Measurements from ENCODE around the gene ABL1.

Gene ABL1

DNA sequence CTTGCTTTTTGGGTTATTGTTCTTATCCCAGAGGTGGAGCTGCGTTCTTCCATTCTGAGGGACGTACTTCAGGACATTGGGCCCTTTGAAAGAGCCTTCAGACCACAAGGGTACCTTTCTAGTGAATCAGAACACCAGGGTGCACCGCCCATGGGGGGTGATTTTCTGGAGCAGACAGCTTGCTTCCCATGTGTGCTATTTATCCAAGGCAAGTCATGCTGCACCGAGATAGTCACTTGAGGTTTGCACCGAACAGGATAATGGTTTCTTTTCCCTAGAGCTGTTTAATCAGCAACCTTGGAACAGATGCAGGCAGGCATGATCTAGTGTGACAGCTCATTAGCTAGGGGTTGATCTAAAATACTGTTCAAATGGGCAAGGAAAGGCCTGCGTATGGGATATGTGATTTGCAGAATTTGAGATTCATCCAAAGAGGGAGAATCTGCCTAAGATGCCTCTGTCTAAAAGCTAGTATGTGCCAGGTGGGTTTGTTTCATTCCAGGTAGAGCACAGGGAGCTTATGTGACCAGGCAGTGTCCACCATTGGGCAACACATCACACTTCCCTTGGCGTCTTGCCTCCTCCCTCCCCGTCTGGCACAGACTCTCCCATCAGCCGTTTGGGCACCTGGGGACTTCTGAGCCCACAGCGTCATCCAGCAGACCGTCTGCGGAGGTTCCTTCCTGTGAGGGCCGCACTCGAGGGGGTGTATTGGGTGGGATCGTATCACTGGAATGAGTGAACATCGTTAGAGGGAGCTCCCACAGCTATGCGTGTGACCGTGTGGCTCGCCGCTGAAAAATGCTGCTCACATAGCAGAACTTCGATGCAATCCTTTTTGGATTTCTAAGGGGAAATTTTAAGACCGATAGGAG is 23.0 kb downstream of the ABL1 start:
- CTCF ChIA-PET = interaction anchor here (0.7 to 1.9 kb wide), 10 partner anchors 8 to 175 kb away, joined by 3 to 9 read pairs (median 4); no protein-coding TSS in a partner anchor
- DNase-seq (ENCODE audit: extremely low spot score) = no peak
- no peak for TF ChIP-seq CTCF (IDR thresholded peaks at IDR 0.05; ENCODE audit: control extremely low read depth, extremely low read depth, low read depth, missing control alignments)
- POLR2A ChIA-PET = interaction anchor here (0.6 kb wide), 1 partner anchor 358 kb away, joined by 3 read pairs; no protein-coding TSS in a partner anchor

GRCh38 chr9:130858739-130859705 is 24.0 kb downstream of the ABL1 start:
- POLR2A ChIA-PET = interaction anchor here (0.6 kb wide), 1 partner anchor 357 kb away, joined by 3 read pairs; no protein-coding TSS in a partner anchor
- CTCF ChIA-PET = interaction anchor here (0.7 to 1.9 kb wide), 9 partner anchors 7 to 173 kb away, joined by 3 to 9 read pairs (median 4); no protein-coding TSS in a partner anchor
- no peak for DNase-seq (ENCODE audit: extremely low spot score)
- no peak for TF ChIP-seq CTCF (IDR thresholded peaks at IDR 0.05; ENCODE audit: control extremely low read depth, extremely low read depth, low read depth, missing control alignments)

GRCh38 chr9:130860458-130861316 is 25.6 kb downstream of the ABL1 start:
- no peak for DNase-seq (ENCODE audit: extremely low spot score)
- ChIA-PET POLR2A (no interaction called here), CTCF (interaction anchor here (0.9 to 12.3 kb wide), 5 partner anchors 9 to 156 kb away, joined by 3 to 318 read pairs (median 25); no protein-coding TSS in a partner anchor)
- TF ChIP-seq CTCF (IDR thresholded peaks at IDR 0.05; ENCODE audit: control extremely low read depth, extremely low read depth, low read depth, missing control alignments) = no peak

- ChIA-PET POLR2A (no interaction called here), CTCF (interaction anchor here (0.7 to 12.3 kb wide), 8 partner anchors 9 to 185 kb away, joined by 3 to 318 read pairs (median 6); no protein-coding TSS in a partner anchor)
- DNase-seq (ENCODE audit: extremely low spot score) = no peak
- TF ChIP-seq CTCF (IDR thresholded peaks at IDR 0.05; ENCODE audit: control extremely low read depth, extremely low read depth, low read depth, missing control alignments) = no peak
These were observed 26.5 kb downstream of the ABL1 start for GRCh38 chr9:130861372-130862180.

DNA sequence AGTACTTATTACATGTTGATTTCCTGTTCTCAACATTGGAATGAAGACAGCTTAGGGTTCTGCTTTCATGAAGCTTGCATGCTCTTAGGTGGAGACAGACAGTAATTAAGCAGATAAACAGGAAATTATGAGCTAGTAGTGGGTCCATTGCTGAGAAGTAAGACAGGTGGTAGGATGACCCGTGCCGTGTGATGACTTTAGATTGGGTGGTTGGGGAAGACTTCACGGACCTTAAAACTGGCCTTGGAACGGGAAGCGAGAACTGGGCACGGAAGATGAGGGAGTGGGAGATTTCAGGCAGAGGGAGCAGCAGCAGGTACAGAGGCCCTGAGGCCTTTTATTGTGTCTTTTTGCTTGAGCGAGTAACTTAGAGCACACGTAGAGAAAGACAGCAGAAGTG is 27.2 kb downstream of the ABL1 start:
- TF ChIP-seq CTCF (IDR thresholded peaks at IDR 0.05; ENCODE audit: control extremely low read depth, extremely low read depth, low read depth, missing control alignments) = no peak
- DNase-seq (ENCODE audit: extremely low spot score) = no peak
- POLR2A ChIA-PET = no interaction called here
- CTCF ChIA-PET = interaction anchor here (0.7 to 12.3 kb wide), 9 partner anchors 8 to 184 kb away, joined by 3 to 318 read pairs (median 4); no protein-coding TSS in a partner anchor
